Osteoblast (primary cell): ENCODE data around the gene ADAMTSL1. TPM values are rescaled to one million over a fixed set of nuclear protein-coding genes. Genes with fewer than 3 reads are reported as not detected.

Experiments used
- DNase-seq: peaks from one replicate; pipeline ENCODE4 v3.0.0; 2011; ENCODE audit warnings: low spot score, mixed read lengths; ENCODE audit not compliant: insufficient read length; ENCODE audit errors: missing footprints
- H2AFZ ChIP-seq: 2 replicates; pipeline ENCODE4 v1.6.0; 2011; ENCODE audit warnings: mild to moderate bottlenecking, low read length
- H3K27ac ChIP-seq: 2 replicates; pipeline ENCODE4 v1.5.1; 2011; ENCODE audit warnings: mild to moderate bottlenecking, low read depth, low read length, moderate library complexity
- H3K27me3 ChIP-seq: 2 replicates; pipeline ENCODE4 v1.6.0; 2012; ENCODE audit warnings: mild to moderate bottlenecking, control low read depth, inconsistent platforms, low read length, moderate library complexity; ENCODE audit not compliant: insufficient read depth
- H3K36me3 ChIP-seq: 2 replicates; pipeline ENCODE4 v1.5.1; 2011; ENCODE audit warnings: mild to moderate bottlenecking, low read length, control low read depth, moderate library complexity; ENCODE audit not compliant: insufficient read depth
- H3K4me1 ChIP-seq: 2 replicates; pipeline ENCODE4 v1.5.1; 2011; ENCODE audit warnings: mild to moderate bottlenecking, low read length, control low read depth, moderate library complexity; ENCODE audit not compliant: insufficient read depth
- H3K4me2 ChIP-seq: 2 replicates; pipeline ENCODE4 v1.6.0; 2011; ENCODE audit warnings: mild to moderate bottlenecking, low read length; ENCODE audit not compliant: insufficient read depth
- H3K4me3 ChIP-seq: fragments of 200-600 bp; sonication (generic); 3 replicates; pipeline ENCODE4 v1.5.1; 2012; ENCODE audit warnings: mild to moderate bottlenecking, low read length, inconsistent platforms; ENCODE audit not compliant: insufficient read depth
- H3K79me2 ChIP-seq: 2 replicates; pipeline ENCODE4 v1.6.0; 2012; ENCODE audit warnings: mild to moderate bottlenecking, low read length, control low read depth, inconsistent platforms; ENCODE audit not compliant: insufficient read depth
- H3K9me3 ChIP-seq: 2 replicates; pipeline ENCODE4 v1.5.1; 2011; ENCODE audit warnings: low read depth, low read length, control low read depth
- H4K20me1 ChIP-seq: 2 replicates; pipeline ENCODE4 v1.6.0; 2012; ENCODE audit warnings: mild to moderate bottlenecking, low read length, control low read depth; ENCODE audit not compliant: insufficient read depth
- total RNA-seq: library from RNA; depleted of rRNA; stranded (reverse); fragments of >200 nt; gene quantifications from 2 replicates; pipeline ENCODE4 v1.2.3, GENCODE V29; 2012
- TF ChIP-seq, protein P1 (sequence below): IDR thresholded peaks from 2 replicates; pipeline ENCODE4 v1.5.1; 2011; ENCODE audit warnings: mild to moderate bottlenecking, low read depth, low read length, moderate library complexity; ENCODE audit errors: extremely low read depth

Gene ADAMTSL1
- total RNA-seq, 1 donor: 54.3 TPM

DNA sequence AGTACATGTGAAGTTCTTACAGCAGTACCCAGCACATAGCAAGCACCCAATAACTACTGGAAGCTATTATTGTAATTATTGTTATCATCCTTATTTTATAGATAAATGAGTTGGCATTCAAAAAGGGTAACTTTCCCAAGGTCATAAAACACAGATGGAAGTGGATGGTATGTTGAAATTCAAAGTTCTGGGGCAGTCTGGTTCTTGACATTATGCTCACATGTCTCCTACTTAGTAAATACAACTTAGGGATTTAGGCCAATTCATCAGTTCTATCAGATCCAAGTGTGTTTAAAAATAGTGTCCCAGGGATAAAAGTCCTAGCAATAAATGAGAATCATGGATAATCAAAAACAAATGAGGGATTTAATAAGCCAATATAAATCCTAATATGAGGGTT, 265.2 kb downstream of the ADAMTSL1 start:
- no peaks in the 10 kb centered on the region for H3K27me3 ChIP-seq
- no peaks in the 10 kb centered on the region for H3K79me2 ChIP-seq
- no peak overlapping the region for H2AFZ ChIP-seq
- TF ChIP-seq, protein P1, sequence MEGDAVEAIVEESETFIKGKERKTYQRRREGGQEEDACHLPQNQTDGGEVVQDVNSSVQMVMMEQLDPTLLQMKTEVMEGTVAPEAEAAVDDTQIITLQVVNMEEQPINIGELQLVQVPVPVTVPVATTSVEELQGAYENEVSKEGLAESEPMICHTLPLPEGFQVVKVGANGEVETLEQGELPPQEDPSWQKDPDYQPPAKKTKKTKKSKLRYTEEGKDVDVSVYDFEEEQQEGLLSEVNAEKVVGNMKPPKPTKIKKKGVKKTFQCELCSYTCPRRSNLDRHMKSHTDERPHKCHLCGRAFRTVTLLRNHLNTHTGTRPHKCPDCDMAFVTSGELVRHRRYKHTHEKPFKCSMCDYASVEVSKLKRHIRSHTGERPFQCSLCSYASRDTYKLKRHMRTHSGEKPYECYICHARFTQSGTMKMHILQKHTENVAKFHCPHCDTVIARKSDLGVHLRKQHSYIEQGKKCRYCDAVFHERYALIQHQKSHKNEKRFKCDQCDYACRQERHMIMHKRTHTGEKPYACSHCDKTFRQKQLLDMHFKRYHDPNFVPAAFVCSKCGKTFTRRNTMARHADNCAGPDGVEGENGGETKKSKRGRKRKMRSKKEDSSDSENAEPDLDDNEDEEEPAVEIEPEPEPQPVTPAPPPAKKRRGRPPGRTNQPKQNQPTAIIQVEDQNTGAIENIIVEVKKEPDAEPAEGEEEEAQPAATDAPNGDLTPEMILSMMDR: no peak
- no peak for DNase-seq
- H3K4me2 ChIP-seq: no peak overlapping the region
- no peak overlapping the region for H3K4me3 ChIP-seq
- H3K36me3 ChIP-seq: peaks cover 37% of the 10 kb centered on the region
- no peaks in the 10 kb centered on the region for H3K9me3 ChIP-seq
- no peaks in the 10 kb centered on the region for H4K20me1 ChIP-seq
- H3K4me1 ChIP-seq: peaks cover 2% of the 10 kb centered on the region
- H3K27ac ChIP-seq: no peak overlapping the region

DNA sequence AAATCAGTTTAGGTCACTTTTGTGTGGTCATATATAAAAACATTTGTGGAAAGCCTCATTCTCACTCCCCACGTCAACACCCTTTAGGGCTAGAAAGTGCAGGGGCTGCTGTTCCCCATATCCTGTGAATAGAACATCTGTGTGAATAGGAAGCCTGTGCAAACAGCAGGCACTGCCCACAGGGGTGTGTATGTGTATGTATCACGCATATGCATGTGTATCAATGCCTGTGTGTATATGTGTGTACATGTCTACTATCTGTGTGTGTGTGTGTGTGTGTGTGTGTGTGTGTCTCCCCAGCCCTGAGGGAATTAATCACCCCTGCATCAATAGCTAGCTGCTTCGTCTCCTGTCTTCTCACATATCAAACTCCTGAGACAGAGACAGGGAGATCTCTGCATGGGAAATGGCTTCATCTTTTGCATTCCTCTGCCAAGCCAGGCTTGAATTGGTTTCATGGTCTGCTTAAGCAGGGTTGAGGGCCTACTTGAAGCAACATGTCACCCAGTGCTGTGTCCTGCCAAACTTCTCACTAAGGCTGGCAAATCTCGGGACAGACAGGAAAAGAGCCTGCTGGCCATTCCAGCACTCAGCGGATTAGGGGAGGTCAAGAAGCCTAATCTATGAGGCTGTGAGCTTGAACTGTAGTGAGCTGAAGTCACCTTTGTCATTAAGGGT, 265.8 kb downstream of the ADAMTSL1 start:
- Histone ChIP-seq H3K79me2 (no peaks in the 10 kb centered on the region), H3K9me3 (no peaks in the 10 kb centered on the region), H3K36me3 (peaks cover 36% of the 10 kb centered on the region), H4K20me1 (no peaks in the 10 kb centered on the region), H3K4me2 (no peak overlapping the region), H3K4me3 (no peak overlapping the region), H3K27me3 (no peaks in the 10 kb centered on the region), H2AFZ (no peak overlapping the region), H3K27ac (no peak overlapping the region), H3K4me1 (peaks cover 2% of the 10 kb centered on the region)
- no peak for DNase-seq
- TF ChIP-seq, protein P1: no peak

DNA sequence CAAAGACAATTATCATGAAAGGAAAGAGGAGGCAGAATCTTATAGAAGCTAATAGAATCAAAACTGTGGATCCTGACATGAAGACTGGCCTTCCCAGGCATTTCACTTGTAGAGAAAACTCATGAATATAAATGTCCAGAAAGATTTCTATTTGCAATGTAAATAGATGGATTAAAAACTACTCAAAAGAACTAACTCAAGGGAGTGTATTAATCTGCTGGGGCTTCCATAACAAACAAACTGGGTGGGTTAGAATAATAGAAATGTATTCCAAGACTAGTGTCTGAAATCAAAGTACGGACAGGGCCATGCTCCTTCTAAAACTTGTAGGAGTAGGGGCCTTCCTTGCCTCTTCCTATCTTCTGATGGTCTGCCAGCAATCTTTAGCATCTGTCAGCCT, 267.4 kb downstream of the ADAMTSL1 start:
- H3K9me3 ChIP-seq: no peaks in the 10 kb centered on the region
- H3K4me3 ChIP-seq: no peak overlapping the region
- no peaks in the 10 kb centered on the region for H3K79me2 ChIP-seq
- peaks cover 36% of the 10 kb centered on the region for H3K36me3 ChIP-seq
- no peak overlapping the region for H3K27ac ChIP-seq
- TF ChIP-seq, protein P1: no peak
- no peak for DNase-seq
- H4K20me1 ChIP-seq: no peaks in the 10 kb centered on the region
- no peak overlapping the region for H2AFZ ChIP-seq
- peaks cover 2% of the 10 kb centered on the region for H3K4me1 ChIP-seq
- no peak overlapping the region for H3K4me2 ChIP-seq
- H3K27me3 ChIP-seq: no peaks in the 10 kb centered on the region

DNA sequence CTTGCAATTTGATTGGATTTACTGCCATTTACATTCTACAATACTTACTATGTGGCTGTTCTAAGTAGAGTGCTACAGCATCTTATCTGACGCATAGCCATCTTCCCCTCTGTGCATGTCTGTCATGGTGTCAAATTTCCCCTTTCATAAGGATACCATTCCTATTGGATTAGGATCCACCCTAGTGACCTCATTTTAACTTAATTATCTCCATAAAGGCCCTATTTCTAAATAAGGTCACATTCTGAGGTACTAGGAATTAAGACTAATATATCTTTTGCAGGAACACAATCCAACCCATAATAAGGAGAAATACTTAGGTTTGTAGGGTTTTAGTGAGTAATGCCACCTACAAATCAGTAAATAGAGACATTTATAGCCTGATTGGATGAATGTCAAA, 268.0 kb downstream of the ADAMTSL1 start:
- H3K36me3 ChIP-seq: peaks cover 37% of the 10 kb centered on the region
- no peak for DNase-seq
- no peak overlapping the region for H3K4me2 ChIP-seq
- H3K27ac ChIP-seq: no peak overlapping the region
- TF ChIP-seq, protein P1: no peak
- no peaks in the 10 kb centered on the region for H3K27me3 ChIP-seq
- H3K4me3 ChIP-seq: no peak overlapping the region
- H2AFZ ChIP-seq: no peak overlapping the region
- no peaks in the 10 kb centered on the region for H3K9me3 ChIP-seq
- peaks cover 2% of the 10 kb centered on the region for H3K4me1 ChIP-seq
- H4K20me1 ChIP-seq: no peaks in the 10 kb centered on the region
- H3K79me2 ChIP-seq: no peaks in the 10 kb centered on the region
